ENCODE data around the gene UNC50.

DNA sequence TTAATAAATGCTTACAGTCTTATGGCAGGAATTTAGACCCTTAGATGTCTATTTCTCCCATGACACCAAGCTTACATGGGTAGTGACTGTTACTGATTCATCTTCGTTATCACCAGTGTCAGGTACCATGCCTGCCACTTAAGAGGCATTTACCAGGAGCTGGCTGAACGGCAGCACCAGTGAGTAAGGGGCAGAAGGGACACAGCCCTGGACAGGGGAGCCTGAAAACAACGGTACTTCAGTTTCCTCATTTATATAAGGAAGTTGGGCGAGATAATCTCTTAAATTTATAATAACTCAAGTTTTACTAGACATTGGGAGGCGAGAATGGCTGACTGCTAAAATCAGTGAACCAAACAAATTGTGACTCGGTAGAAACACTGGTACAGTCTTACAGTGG is 1.3 kb upstream of the UNC50 start:
- TF ChIP-seq CTCF (IDR thresholded peaks at IDR 0.05; ENCODE audit: borderline replicate concordance, extremely low read depth, low read length, poor library complexity, severe bottlenecking) (no peak), EZH2 (IDR thresholded peaks at IDR 0.05; ENCODE audit: borderline replicate concordance, low read depth, low read length, severe bottlenecking) (no peak)
